ENCODE results near the gene TNFAIP8L1.
"Not testable (repeated sequence)": the region's sequence is repeated elsewhere in the genome, so short reads cannot be mapped to it uniquely, and the experiment has no call there.

Gene TNFAIP8L1

DNA sequence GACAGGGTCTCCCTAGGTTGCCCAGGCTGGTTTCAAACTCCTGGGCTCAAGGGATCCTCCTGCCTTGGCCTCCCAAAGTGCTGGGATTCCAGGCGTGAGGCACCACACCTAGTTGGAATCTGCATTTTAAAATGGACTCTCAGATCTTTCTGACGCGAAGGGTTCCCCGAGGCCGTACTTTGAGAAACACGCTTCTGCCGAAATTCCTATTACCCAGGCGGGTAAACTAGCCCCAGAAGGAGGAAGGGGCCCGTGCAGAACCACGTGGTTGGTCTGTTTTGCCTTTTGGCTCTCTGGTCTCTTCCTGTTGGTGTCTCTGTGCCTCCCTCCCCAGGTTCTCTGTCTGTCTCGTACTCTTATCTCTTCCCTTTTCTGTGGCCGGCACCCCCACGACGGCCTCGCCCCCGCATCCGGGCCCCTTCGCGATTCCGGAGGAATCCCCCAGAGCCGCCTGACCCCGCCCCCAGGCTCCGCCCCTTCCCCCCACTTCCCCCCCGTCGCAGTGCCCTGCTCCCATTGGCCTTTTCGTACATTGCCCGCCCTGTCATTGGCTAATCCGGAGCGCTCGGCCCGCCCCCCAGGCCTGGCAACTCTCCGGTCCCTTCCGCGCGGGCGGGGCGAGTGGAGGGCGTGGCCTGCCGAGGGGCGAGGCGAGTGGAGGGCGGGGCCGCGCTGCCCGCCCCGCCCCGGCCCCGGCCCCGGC is at the start of gene TNFAIP8L1:
TSS of gene TNFAIP8L1 (plus strand) at position 689 of the 703 bp plus-strand sequence. CDS start 12,354 bp downstream, outside the sequence.
- DNase-seq (ENCODE audit: low read depth, low spot score): peak; percentile 99

DNA sequence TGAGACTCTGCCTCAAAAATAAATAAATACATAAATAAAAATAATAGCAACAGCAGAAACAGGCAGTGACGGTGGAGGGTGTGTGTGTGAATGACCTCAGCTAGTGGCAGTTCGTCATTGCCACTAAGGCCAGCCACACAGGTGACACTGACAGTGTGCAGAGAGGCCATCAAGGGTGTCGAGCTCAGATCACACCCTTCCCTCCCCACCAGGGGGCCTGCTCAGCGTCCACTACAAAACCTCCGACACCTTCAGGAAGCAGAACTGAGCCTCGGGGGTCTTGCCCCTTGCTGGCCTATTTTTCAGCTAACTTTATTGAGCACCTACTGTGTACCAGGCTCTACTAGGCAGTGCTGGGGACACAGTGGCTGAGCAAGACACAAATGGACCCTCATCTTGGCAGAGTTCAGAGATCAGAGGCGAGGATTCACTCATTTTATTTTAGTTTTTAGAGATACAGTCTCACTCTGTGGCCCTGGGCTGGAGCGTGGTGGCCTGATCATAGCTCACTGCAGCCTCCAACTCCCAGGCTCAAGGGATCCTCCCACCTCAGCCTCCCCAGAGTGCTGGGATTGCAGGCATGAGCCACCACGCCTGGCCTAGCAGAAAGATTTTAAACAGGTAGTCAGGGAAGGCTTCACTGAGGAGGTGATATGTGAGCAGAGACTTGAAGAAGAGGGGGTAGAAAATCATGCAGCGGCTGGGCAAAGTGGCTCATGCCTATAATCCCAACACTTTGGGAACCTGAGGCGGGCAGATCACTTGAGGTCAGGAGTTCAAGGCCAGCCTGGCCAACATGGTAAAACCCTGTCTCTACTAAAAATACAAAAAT is 49.5 kb upstream of the TNFAIP8L1 start:
- DNase-seq (ENCODE audit: low read depth, low spot score): no peak

DNA sequence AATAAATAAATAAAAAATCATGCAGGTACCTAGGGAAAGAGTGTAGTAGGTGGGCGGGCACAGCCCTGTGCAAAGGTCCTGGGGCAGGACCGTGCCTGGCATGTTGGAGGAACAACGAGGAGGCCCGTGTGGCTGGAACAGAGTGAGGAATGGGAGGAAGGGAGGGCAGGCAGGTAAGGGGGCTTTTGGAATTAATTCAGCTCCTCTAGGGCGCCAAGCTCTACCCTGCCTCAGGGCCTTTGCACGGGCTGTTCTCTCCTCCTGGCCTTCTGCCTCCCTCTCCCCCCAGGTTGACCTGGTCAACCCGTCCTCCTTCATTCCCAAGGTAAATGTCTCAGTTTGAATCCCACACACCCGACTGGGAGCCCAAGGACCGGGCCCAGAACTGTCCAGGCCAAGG is 48.8 kb upstream of the TNFAIP8L1 start:
- no peak for DNase-seq (ENCODE audit: low read depth, low spot score)

DNA sequence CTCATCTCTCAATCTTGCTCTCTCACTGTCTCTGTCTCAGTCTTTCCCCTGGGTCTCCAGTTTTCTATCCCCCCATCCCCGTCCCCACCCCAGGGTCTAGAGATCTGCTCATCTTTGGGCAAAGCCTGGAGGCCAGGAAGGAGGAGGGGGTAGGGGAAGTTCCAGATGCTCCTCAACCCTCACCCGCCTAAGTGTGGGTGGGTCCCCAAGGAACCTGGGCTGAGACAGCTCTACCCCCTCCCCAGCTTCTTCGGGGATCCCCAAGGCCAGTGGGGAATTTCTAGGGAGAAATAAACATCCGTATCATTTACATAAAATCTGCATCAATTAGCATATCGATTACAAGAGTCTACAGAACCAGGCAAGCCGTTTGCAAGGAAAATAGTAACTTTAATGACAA is 48.0 kb upstream of the TNFAIP8L1 start:
- DNase-seq (ENCODE audit: low read depth, low spot score): no peak

DNA sequence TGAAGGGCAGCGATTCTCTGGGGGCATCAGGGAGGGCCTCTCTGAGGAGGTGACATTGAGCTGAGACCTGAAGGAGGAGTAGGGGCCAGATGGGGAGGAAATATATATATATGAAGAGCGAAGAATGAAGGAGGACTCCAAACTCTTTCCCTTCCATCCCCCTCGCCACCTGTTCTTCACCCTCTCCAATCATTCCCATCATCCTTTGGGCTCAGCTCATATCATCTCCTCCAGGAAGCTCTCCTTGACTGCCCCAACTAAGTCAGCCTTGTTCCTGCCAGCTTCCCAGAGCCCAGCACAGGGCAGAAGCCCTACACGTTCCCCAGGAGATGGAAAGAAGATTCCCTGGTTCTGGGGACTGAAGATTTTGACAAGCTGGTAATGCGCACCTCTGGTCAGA is 46.9 kb upstream of the TNFAIP8L1 start:
- DNase-seq (ENCODE audit: low read depth, low spot score): no peak

DNA sequence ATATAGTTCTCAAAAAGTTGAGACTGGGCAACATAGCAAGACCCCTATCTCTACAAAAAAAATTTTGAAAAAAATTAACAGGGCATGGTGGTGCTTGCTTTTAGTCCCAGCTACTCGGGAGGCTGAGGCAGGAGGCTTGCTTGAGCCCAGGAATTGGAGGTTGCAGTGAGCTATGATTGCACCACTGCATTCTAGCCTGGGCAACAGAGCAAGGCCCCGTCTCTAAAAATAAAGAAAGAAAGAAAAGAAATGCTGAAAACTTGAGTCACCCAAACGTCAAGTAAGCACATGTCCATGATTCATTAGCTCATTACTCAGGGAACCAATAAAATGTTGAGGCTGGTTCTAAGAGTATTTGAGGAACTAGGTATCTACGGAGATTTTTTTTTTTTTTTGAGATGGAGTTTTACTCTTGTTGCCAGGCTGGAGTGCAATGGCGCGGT is 45.9 kb upstream of the TNFAIP8L1 start:
- no peak for DNase-seq (ENCODE audit: low read depth, low spot score)

DNA sequence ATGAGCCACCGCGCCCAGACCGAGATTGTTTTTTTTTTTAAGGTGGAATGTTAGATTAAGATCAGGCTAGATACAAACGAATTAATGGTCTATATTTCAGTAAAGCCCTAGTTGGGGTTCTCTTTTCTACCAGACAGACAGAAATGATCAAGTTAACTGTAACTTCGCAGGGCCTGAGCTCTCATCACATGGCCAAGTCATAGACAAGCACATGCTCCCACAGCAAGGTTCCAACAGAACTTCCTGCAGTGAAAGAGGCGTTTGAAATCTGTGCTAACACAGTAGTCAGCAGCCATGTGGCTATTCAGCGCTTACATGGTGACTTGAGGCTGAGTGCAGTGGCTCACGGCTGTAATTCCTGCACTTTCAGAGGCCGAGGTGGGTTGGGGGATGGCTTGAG is 45.1 kb upstream of the TNFAIP8L1 start:
- no peak for DNase-seq (ENCODE audit: low read depth, low spot score)

DNA sequence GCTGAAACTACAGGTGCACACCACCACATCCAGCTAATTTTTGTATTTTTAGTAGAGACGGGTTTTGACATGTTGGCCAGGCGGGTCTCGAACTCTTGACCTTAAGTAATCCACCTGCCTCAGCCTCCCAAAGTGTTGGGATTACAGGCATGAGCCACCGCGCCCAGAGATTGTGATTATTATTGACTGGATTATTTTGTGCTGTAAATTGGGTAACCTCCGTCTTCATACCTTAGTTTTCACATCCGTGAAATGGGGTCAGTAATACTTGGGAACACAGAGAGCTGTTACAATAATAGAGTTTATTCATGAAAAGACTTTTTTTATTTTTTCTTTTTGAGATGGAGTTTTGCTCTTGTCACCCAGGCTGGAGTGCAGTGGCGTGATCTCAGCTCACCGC is 44.2 kb upstream of the TNFAIP8L1 start:
- DNase-seq (ENCODE audit: low read depth, low spot score): not testable (repeated sequence)

DNA sequence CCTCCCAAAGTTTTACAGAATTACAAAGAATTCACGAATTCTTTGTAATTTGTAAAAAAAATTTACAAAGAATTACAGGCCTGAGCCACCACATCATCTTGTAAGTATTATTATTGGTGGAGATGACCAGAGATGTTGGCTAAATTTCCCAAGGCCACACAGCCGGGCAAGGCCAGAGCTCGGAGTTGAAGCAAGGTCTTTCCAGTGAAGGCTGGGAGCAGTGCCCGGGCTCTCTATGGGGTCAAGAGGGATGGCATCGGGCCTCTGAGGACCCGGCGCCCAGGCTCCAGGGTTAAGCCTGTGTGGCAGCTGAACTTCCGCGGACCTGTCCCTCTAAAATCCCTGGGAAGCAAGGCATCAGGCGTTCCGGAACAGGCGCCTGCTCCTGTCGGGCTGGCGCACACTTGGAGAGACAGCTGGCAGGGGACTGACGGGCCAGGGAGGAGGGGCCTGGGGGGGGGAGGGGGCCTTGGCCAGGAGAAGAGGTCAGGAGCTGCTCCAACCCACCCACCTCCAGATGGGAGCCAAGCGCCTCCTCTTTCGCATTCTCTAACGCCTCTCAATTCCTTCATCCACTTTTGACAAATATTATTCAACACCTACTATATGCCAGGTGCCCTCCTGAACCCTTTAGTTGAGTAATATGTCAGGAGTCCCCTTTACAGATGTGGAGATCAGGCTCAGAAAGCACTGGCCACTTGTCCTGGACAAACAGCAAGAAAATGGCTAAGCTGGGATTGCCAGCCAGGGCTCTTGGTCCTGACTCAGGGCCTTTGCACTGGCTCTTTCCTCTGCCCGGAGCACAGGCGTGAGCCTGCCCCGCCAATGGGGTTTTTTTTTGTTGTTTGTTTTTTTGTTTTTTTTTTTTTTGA is 43.0 kb upstream of the TNFAIP8L1 start:
- no peak for DNase-seq (ENCODE audit: low read depth, low spot score)

DNA sequence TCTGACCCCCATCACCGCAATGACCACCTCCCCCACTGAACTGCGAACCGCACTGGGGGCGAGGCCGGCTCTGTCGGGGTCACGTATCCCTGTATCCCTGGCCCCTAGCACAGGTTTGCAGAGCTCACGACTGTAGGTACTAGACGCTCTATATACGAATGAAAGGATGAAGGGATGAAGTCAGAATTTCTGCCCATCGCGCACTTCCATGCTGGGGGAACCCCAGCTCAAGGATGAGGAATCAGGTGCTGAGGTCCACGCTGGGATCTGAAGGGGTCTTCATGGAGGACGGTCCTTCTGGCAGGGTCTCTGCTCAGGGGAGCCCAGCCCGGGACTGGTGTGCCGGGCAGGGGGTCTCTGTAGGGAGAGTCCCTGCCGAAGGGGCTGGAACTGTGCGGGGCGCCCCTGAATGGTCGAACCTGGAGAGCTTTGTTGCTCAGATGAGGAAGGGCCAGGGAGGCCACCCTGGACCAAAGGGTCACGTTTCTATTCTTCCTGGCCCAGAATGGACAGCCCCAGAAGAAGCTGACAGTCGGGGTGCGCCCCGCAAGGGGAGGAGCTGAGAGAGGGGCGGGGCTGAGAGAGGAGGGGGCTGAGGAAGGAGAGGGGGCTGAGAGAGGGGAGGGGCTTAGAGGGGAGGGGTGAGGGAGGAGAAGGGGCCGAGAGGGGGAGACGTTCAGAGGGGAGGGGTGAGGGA is 41.9 kb upstream of the TNFAIP8L1 start:
- DNase-seq (ENCODE audit: low read depth, low spot score): no peak

DNA sequence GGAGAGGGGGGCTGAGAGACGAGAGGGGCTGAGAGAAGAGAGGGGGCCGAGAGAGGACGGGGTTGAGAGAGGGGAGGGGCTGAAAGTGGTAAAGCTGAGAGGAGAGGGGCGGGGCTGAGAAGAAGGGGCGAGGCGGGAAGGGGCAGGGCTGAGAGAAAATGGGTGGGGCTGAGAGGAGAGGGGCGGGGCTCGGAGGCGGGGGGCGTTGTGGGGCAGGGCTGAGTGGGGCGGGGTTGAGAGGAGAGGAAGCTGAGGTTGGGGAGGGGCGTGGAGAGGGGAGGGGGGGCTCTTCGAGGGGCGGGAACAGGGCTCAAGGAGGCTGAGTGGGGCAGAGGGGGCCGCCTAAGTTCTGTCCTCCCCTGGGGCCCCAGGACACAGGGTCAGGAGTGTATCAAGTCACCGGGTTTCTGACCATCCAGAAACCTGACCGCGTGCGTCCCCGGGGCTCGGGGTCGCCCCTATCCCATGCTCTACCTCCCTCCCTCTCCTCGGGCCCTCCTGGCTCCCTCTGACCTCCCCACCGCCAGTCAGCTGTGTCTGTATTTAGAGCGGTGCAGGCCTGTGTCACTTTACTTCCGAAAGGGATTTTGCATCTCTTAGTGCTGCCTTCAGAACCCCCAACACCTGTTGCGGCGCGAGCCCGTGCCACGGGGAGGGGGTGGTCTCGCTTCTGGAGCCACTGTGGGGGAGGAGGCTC is 41.2 kb upstream of the TNFAIP8L1 start:
- no peak for DNase-seq (ENCODE audit: low read depth, low spot score)

DNA sequence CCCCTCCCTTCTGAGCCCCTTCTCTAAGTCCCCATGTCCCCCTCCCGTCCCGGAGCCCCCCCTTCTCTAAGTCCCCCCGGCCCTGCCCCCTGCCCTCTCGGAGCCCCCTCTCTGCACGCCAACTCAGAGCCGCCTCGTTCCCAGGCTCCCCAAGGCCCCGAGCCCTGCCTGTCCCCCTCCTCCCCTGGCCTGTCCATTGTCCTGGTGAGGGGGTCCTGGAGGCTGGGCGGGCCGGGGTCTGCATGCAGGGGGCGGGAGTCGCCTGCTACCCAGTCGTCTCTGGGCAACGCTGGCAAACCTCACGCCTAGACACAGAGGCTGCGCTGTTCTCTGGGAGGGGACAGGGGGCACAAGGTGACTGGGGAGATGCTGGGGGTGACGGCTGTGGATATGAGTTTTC is 40.6 kb upstream of the TNFAIP8L1 start:
- DNase-seq (ENCODE audit: low read depth, low spot score): no peak

DNA sequence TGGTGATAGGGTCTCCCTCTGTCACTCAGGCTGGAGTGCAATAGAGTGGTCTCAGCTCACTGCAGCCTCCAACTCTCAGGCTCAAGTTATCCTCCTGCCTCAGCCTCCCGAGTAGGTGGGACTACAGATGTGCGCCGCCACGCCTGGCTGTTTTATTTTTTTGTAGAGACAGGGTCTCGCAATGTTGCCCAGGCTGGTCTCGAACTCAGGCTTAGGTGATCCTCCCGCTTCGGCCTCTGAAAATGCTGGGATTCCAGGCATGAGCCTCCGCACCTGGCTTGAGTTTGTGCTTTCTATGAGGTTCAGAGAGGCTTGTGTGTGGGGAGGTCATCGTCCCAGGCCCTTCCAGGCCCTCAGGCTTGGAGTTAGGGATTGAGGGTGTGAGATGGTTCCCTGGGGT is 39.2 kb upstream of the TNFAIP8L1 start:
- no peak for DNase-seq (ENCODE audit: low read depth, low spot score)

DNA sequence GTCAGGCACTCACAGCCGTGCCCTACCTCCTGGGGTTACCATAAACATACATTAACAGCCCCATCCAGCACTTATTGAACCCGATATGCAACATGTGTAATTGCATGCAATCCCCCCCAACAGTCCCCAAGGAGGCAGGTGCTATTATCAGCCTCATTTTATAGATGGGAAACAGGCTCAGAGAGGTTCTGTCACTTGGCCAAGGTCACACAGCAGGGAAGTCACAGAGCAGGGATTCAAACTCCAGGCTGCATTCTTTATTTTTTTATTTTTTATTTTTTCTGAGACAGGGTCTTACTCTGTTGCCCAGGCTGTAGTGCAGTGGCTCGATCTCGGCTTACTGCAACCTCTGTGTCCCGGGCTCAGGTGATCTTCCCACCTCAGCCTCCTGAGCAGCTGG is 38.4 kb upstream of the TNFAIP8L1 start:
- no peak for DNase-seq (ENCODE audit: low read depth, low spot score)

DNA sequence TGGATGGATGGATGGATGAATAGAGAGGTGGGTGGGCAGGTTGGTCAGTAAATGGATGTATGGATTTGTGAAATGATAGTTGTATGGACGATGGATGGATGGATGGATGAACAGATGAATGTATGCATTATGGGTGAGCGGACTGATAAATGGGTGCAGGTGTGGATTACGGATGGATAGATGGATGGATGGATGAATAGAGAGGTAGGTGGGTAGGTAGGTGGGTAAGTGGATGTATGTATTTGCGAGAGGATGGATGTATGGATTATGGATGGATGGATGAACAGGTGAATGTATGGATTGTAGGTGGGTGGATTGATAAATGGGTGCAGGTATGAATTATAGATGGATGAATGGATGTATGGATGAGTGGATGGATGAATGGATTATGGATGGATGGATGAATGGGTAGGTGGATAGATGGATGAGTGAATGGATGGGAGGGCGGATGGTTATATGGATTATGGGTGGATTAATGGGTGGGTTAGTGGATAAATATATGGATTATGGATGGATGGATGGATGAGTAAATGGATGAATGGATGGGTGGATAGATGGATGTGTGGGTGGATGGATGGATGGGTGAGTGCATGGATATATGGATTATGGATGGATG is 37.0 kb upstream of the TNFAIP8L1 start:
- DNase-seq (ENCODE audit: low read depth, low spot score): no peak

DNA sequence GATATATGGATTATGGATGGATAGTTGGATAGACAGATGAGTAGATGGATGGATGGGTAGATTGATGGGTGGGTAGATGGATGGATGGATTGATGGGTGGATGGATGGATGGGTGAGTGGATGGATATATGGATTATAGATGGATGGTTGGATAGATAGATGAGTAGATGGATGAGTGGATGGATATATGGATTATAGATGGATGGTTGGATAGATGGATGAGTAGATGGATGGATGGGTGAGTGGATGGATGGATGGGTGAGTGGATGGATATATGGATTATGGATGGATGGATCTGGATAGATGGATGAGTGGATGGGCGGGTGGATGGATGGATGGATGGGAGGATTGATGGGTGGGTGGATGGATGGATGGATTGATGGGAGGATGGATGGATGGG is 36.4 kb upstream of the TNFAIP8L1 start:
- DNase-seq (ENCODE audit: low read depth, low spot score): no peak

DNA sequence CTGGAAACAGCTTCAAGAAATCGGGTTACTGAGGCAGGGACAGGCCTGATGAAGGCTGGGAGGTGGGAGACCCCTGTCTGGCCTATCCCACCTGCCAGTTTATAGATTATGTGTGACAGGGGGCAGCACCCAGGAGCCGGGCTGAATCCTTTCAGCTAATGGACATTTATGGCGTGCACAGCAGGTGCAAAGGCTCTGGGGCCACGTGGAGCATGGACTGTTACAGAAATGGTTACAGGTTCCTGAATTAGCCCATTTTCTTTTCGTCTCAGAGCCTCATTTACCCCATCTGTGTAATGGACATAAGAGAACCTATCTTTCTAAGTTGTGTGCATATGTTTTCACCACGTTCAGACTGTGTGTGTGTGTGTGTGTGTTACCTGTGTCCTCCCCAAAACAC is 34.4 kb upstream of the TNFAIP8L1 start:
- DNase-seq (ENCODE audit: low read depth, low spot score): no peak

DNA sequence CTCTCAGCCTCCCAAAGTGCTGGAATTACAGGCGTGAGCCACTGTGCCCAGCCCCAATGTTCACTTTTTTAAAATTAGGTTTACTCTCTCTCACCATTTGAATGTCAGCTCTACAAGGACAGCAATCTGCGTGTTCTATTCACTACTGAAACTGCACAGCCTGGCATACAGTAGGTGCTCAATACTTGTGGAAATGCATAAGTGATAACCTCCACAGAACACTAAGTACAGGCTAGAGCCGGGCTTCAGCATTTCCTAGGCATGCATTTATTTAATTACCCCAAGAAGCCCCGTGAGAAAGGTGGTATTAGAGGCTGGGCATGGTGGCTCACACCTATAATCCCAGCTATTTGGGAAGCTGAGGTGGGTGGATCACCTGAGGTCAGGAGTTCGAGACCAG is 33.1 kb upstream of the TNFAIP8L1 start:
- DNase-seq (ENCODE audit: low read depth, low spot score): no peak

DNA sequence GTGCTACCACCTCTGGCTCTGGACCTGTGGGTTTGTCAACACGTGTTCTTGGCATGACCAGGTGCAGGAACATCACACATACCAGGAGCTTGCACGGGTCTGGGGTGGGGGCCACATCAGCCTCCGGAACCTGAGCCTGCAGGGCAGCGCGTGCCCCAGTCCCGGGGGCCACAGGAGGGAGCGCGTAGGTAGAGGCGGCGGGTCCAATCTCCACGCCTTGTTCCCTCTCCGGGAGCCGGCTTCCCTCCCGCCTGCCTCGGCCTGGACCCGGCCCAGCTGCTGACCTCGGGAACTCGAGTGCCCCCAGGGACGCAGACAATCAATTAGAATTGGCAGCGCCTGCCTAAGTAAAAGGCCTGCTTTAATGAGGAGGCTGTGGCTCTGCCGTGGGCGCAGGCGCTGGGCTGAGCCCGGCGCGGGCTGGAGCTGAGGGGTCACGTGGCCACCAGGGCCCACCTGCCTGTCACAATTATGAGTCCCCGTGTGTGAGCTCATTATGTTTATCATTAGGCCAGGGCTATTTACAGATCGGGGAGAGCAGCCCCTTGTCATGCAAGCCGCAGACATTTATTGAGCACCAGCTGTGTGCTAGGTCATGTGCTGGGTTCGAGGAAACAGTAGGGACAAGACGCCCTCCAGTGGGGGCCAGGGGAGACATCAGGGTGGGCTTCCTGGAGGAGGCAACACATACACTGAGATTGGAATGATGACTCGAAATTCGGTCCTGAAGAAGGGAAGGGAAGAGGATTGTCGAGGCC is 32.2 kb upstream of the TNFAIP8L1 start:
- no peak for DNase-seq (ENCODE audit: low read depth, low spot score)

Measured in activated CD4-positive, CD25-positive, alpha-beta regulatory T cell treated with anti-CD3 and anti-CD28 coated beads, Interleukin-2, amount 50 U/mL, for 16 hours (primary cell).